Bronchial epithelial cell (primary cell): ENCODE results near the gene ZC3H11A. TPM values are rescaled to one million over a fixed set of nuclear protein-coding genes. Genes with fewer than 3 reads are reported as not detected.

Experiments used
- DNase-seq: peaks from one replicate; pipeline ENCODE4 v3.0.0-alpha.2; 2010; ENCODE audit warnings: low read depth
- FAIRE-seq: peaks from 2 replicates; lab custom pipeline; 2011; peaks lifted over from hg19 to GRCh38; lab: Jason Lieb, UNC
- H3K27me3 ChIP-seq: 2 replicates; pipeline ENCODE4 v1.5.1; 2011; ENCODE audit warnings: low read length; ENCODE audit not compliant: control insufficient read depth, insufficient read depth
- H3K36me3 ChIP-seq: 2 replicates; pipeline ENCODE4 v1.5.1; 2011; ENCODE audit warnings: low read length; ENCODE audit not compliant: control insufficient read depth, insufficient read depth
- H3K4me3 ChIP-seq: 2 replicates; pipeline ENCODE4 v1.5.1; 2011; ENCODE audit warnings: mild to moderate bottlenecking, low read depth, low read length, control low read depth
- CTCF ChIP-seq: IDR thresholded peaks from 2 replicates; pipeline ENCODE4 v1.5.1; 2011; ENCODE audit warnings: mild to moderate bottlenecking, moderate library complexity, low read length, control low read depth, inconsistent platforms; ENCODE audit not compliant: insufficient read depth, severe bottlenecking
- total RNA-seq: library from RNA; depleted of rRNA; stranded (reverse); fragments of >200 nt; gene quantifications from 2 replicates; pipeline ENCODE4 v1.2.1, GENCODE V29; 2014

ZC3H11A gene
- total RNA-seq, 1 donor from 2014 or later = 58.2 TPM

- Histone ChIP-seq H3K27me3 (no peaks in the 10 kb centered on the region), H3K36me3 (no peaks in the 10 kb centered on the region), H3K4me3 (no peak within 1 kb of the TSS)
- DNase-seq (no peak), FAIRE-seq (no peak)
- no peak for TF ChIP-seq CTCF
Measured at GRCh38 chr1:203765029-203765837, 30.2 kb upstream of the ZC3H11A start, which contains the start of gene LAX1. Gene LAX1, plus strand, starts transcription at chr1:203765183. Its CDS starts 383 bp downstream, at chr1:203765566.

GRCh38 chr1:203768256-203768655, 27.2 kb upstream of the ZC3H11A start:
- Histone ChIP-seq H3K4me3 (no peak overlapping the region), H3K27me3 (no peaks in the 10 kb centered on the region), H3K36me3 (no peaks in the 10 kb centered on the region)
- no peak for TF ChIP-seq CTCF
- FAIRE-seq (no peak), DNase-seq (peak; percentile 55)

GRCh38 chr1:203769505-203770343, 25.7 kb upstream of the ZC3H11A start:
- DNase-seq (peak; percentile 99), FAIRE-seq (no peak)
- H3K36me3 ChIP-seq = no peaks in the 10 kb centered on the region
- no peak overlapping the region for H3K4me3 ChIP-seq
- H3K27me3 ChIP-seq = no peaks in the 10 kb centered on the region
- no peak for TF ChIP-seq CTCF

GRCh38 chr1:203771901-203772301, 23.5 kb upstream of the ZC3H11A start:
- FAIRE-seq = no peak
- H3K4me3 ChIP-seq = no peak overlapping the region
- no peaks in the 10 kb centered on the region for H3K36me3 ChIP-seq
- no peak for TF ChIP-seq CTCF
- DNase-seq = no peak
- H3K27me3 ChIP-seq = no peaks in the 10 kb centered on the region

GRCh38 chr1:203772836-203773235, 22.6 kb upstream of the ZC3H11A start:
- Histone ChIP-seq H3K36me3 (no peaks in the 10 kb centered on the region), H3K4me3 (no peak overlapping the region), H3K27me3 (no peaks in the 10 kb centered on the region)
- no peak for FAIRE-seq
- no peak for DNase-seq
- no peak for TF ChIP-seq CTCF
